ENCODE measurements around the gene BNC2. TPM values are rescaled to one million over a fixed set of nuclear protein-coding genes. Genes with fewer than 3 reads are reported as not detected.

Gene BNC2
- total RNA-seq, 4 donors from 2014 or later: 19.0 to 53.6 (median 25.3) TPM

GRCh38 chr9:16828340-16829281 is 41.9 kb downstream of the BNC2 start:
- no peak for TF ChIP-seq CTCF (IDR thresholded peaks at IDR 0.05)
- DNase-seq (ENCODE audit: low spot score) (no peak), ATAC-seq (ENCODE audit: low FRiP score) (peak; percentile 53)

- no peak for TF ChIP-seq CTCF (IDR thresholded peaks at IDR 0.05)
- DNase-seq (ENCODE audit: low spot score): no peak
- peak; percentile 30 for ATAC-seq (ENCODE audit: low FRiP score)
Observed at GRCh38 chr9:16825971-16826625, 44.4 kb downstream of the BNC2 start.

- DNase-seq (ENCODE audit: low spot score): no peak
- no peak for TF ChIP-seq CTCF (IDR thresholded peaks at IDR 0.05)
- ATAC-seq (ENCODE audit: low FRiP score): no peak
Observed at GRCh38 chr9:16825331-16825725, 45.1 kb downstream of the BNC2 start.

- no peak for TF ChIP-seq CTCF (IDR thresholded peaks at IDR 0.05)
- DNase-seq (ENCODE audit: low spot score) (no peak), ATAC-seq (ENCODE audit: low FRiP score) (no peak)
Observed at GRCh38 chr9:16824545-16825330, 45.7 kb downstream of the BNC2 start.

GRCh38 chr9:16823906-16824305 is 46.6 kb downstream of the BNC2 start:
- DNase-seq (ENCODE audit: low spot score) (no peak), ATAC-seq (ENCODE audit: low FRiP score) (no peak)
- no peak for TF ChIP-seq CTCF (IDR thresholded peaks at IDR 0.05)

GRCh38 chr9:16821344-16821743 is 49.1 kb downstream of the BNC2 start:
- no peak for DNase-seq (ENCODE audit: low spot score)
- no peak for TF ChIP-seq CTCF (IDR thresholded peaks at IDR 0.05)
- no peak for ATAC-seq (ENCODE audit: low FRiP score)
